GM19468 (cell line): ENCODE results near the gene NDUFAB1.
A peak's percentile ranks its signal among the peaks of the same experiment; 100 is the strongest.
"Not testable (repeated sequence)": the region's sequence is repeated elsewhere in the genome, so short reads cannot be mapped to it uniquely, and the experiment has no call there.

ENCODE experiments used
- ATAC-seq: cut with Tn5 transposase; IDR thresholded peaks from one replicate; pipeline ENCODE4 v1.9.1; 2021; ENCODE audit warnings: mild to moderate bottlenecking, moderate library complexity, moderate number of reproducible peaks; ENCODE audit not compliant: unreplicated experiment; ENCODE audit errors: extremely low read depth

Gene NDUFAB1

GRCh38 chr16:23556881-23557778 is 39.0 kb downstream of the NDUFAB1 start, which contains the start of the genes EARS2 and UBFD1:
TSS of gene EARS2 (minus strand) at chr16:23557350. CDS start at chr16:23557343, 7 bp downstream.
TSS of gene UBFD1 (plus strand) at chr16:23557727. CDS start at chr16:23557743, 16 bp downstream.
- peak; percentile 85 for ATAC-seq

GRCh38 chr16:23554536-23554935 is 41.6 kb downstream of the NDUFAB1 start:
- no peak for ATAC-seq

GRCh38 chr16:23552161-23552560 is 44.0 kb downstream of the NDUFAB1 start:
- ATAC-seq = no peak

GRCh38 chr16:23549938-23550337 is 46.2 kb downstream of the NDUFAB1 start:
- ATAC-seq = no peak

- ATAC-seq = no peak
These were observed 51.7 kb downstream of the NDUFAB1 start for GRCh38 chr16:23544436-23544835.

GRCh38 chr16:23540817-23541178 is 55.3 kb downstream of the NDUFAB1 start:
- not testable (repeated sequence) for ATAC-seq

- no peak for ATAC-seq
These were observed 55.9 kb downstream of the NDUFAB1 start for GRCh38 chr16:23539984-23540816.

GRCh38 chr16:23538919-23539278 is 57.2 kb downstream of the NDUFAB1 start:
- no peak for ATAC-seq

- ATAC-seq = no peak
These were observed 58.7 kb downstream of the NDUFAB1 start for GRCh38 chr16:23537390-23537789.

GRCh38 chr16:23535901-23536300 is 60.2 kb downstream of the NDUFAB1 start:
- ATAC-seq = no peak

- ATAC-seq = no peak
These were observed 61.0 kb downstream of the NDUFAB1 start for GRCh38 chr16:23534868-23535860.

GRCh38 chr16:23532448-23532847 is 63.7 kb downstream of the NDUFAB1 start:
- no peak for ATAC-seq
